ENCODE data around the gene SLC22A31.
"Not testable (repeated sequence)": the region's sequence is repeated elsewhere in the genome, so short reads cannot be mapped to it uniquely, and the experiment has no call there.

SLC22A31 gene

GRCh38 chr16:89167425-89167941 lies 32.9 kb downstream of the SLC22A31 start:
- peak; percentile 72 to 87 for DNase-seq (ENCODE audit: low read depth in 1 of 2, low spot score in 1 of 2)

DNA sequence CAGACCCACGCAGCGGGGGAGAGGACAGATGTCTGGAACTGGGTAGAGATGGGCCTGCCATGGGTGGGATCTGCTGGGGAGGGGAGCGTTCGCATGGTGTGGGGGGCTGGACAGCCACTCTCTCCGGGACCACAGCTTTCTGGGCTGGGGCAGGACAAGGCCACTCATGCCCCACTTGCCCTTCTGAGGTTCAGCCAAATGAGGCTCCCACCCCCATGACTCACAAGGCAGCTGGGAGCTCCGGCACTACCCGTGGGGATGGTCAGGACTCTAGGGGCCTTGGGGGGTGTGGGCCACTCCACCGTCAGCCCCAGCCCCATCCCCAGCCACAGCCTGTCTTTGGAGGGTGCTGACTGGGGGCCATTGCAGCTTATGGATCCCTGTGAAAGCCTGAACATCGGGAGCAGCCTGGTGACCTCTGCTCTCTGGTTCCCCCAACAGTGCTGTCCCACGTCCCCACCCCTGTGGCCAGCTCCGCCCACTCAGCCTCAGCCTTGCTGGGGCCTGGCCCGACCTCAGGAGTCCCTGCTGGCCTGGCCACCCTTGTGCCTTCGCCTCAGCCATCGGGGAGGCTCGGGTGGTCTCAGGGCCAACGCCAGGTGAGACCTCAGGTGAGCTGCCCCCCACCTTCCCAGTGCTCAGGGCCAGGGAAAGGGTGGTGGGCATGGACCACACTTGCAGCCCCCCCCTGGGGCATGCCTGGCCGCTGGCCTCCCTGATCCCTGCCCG lies 33.5 kb downstream of the SLC22A31 start:
- DNase-seq (ENCODE audit: low read depth in 1 of 2, low spot score in 1 of 2): no peak

DNA sequence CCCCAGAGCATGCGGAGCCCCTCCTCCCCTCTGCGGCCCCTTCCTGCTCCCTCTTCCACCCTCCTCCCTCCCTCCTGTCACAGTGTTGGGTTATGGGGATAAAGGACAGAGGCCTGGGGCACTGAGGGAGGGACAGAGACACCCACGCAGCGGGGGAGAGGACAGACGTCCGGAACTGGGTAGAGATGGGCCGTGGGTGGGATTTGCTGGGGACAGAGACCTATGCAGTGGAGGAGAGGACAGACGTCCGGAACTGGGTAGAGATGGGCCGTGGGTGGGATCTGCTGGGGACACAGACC lies 34.7 kb downstream of the SLC22A31 start:
- not testable (repeated sequence) for DNase-seq (ENCODE audit: low read depth in 1 of 2, low spot score in 1 of 2)

DNA sequence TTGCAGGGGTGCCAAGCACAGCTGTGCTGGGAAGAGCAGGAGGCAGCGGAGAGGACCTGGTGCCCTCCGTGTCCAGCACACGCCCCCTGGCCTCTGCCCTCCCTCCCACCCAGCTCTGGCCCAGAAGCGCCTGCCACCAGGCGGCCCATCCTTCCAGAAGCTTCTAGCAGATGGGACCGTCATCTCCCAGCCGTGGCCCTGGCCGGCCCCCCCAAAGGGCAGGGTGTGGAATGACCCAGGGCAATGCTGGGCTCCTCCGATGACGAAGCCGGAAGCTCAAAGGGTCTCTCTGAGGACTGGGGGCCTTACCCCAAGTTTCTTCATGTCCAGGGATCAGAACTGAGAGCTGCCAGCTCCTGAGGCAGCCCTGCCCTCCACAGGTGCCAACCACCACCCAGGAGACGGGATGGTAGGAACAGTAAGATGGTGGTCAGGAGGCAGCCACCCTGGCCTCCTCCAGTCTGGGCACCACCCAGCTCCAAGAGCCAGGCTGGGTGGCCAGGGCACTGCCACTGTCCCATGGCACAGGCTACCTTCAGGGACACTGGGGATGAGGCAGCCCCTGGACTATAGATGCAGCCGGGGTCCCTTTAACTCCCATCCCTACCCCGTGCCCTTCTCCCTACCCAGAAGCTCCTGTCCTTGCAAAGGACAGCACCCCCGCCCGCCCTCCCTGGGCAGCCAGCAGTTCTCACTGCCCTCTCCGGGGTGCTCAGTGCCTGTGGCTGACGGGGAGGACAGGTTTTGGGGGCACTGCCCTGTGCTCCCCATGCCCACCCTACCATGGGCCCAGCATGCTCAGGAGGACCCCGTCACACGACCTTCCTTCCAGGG lies 35.3 kb downstream of the SLC22A31 start:
- DNase-seq (ENCODE audit: low read depth in 1 of 2, low spot score in 1 of 2): no peak

GRCh38 chr16:89164436-89164835 lies 35.9 kb downstream of the SLC22A31 start:
- no peak for DNase-seq (ENCODE audit: low read depth in 1 of 2, low spot score in 1 of 2)

DNA sequence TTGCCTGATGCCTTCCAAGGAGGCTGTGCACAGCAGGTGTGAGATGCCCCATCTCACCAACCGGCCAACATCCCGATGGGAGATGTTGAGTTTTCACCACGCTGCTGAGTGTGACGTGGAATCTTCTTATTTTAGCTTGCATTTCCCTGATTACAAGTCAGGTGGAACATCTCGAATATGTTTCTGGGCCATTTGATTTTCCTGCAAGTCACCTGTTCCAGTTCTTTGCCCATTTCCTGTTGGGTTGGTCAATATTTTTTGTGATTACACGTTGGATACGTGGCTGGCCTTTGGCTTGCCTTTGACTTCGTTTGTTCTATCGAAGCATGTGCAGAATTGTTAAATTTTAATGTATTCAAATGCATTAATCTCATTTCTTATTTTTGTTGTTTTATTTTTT lies 37.0 kb downstream of the SLC22A31 start:
- DNase-seq (ENCODE audit: low read depth in 1 of 2, low spot score in 1 of 2): no peak

GRCh38 chr16:89161763-89162713 lies 38.3 kb downstream of the SLC22A31 start:
- no peak for DNase-seq (ENCODE audit: low read depth in 1 of 2, low spot score in 1 of 2)

DNA sequence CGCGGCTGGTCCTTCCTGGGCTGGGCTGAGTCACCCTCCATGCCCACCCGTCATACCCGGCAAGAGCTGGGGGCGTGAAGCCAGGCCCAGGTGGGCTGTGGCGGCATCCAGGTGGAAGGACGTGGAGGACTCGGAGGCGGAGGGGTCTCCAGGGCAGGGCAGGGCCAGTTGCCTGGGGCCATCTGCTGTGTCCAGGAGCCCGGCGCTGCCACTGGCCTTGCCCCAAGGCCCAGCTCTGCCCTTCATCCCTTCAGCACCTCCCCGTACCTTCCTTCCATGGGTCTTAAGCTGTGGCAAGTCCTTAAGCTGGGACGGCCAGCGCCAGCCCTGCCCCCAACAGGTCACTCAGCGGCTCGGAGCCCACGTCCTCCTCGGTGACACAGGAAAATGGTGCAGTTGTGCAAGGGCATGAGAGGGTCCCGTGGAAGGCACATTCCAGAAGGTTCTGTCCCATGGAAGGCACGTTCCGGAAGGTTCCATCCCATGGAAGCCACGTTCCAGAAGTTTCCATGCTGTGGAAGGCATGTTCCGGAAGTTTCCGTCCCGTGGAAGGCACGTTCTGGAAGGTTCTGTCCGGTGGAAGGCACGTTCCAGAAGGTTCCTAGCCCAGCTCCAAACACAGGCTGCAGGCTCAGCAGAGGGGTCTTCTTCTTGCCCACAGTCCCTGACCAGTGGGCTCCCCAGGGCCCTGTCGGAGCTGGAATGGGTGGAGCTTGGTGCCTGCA lies 39.2 kb downstream of the SLC22A31 start:
- DNase-seq (ENCODE audit: low read depth in 1 of 2, low spot score in 1 of 2): no peak

DNA sequence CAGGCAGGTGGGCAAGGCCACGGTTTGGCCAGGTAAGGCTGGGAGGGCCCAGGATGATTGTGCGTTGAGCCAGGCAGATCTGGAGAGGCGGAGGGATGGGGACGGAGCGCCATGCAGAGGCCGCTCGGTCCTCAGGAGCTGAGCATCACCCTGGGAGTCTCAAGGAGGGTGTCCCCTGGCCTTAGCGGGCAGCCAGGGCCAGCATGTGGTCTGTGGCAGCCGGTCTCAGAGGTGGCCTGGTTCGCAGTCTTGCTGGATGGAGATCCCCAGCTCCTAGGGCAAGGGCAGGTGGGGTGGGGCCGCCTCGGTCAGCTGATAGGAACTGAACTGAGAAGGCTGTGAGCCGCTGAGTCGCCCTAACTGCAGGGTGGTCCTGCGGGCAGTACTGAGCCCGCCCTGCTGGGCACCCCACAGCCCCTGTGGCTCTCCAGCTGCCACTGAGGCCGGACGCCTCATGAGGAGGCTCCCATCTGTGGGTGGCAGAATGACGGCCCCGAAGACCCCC lies 40.4 kb downstream of the SLC22A31 start:
- DNase-seq (ENCODE audit: low read depth in 1 of 2, low spot score in 1 of 2): no peak

- DNase-seq (ENCODE audit: low read depth in 1 of 2, low spot score in 1 of 2): no peak
Measured at GRCh38 chr16:89159066-89159849, 41.1 kb downstream of the SLC22A31 start.

DNA sequence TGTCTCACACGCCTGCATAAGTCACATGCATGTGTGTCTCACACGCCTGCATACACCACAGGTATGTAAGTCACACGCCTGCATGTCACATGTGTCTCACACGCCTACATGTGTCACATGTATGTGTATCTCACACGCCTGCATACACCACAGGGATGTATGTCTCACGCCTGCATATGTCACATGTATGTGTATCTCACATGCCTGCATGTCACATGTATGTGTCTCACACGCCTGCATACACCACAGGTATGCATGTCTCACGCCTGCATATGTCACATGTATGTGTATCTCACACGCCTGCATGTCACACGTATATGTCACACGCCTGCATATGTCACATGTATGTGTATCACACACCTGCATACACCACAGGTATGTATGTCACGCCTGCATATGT lies 42.6 kb downstream of the SLC22A31 start:
- DNase-seq (ENCODE audit: low read depth in 1 of 2, low spot score in 1 of 2): no peak

GRCh38 chr16:89156740-89157645 lies 43.3 kb downstream of the SLC22A31 start:
- no peak for DNase-seq (ENCODE audit: low read depth in 1 of 2, low spot score in 1 of 2)

GRCh38 chr16:89155851-89156739 lies 44.2 kb downstream of the SLC22A31 start:
- no peak for DNase-seq (ENCODE audit: low read depth in 1 of 2, low spot score in 1 of 2)

GRCh38 chr16:89155184-89155679 lies 45.1 kb downstream of the SLC22A31 start:
- DNase-seq (ENCODE audit: low read depth in 1 of 2, low spot score in 1 of 2): no peak

DNA sequence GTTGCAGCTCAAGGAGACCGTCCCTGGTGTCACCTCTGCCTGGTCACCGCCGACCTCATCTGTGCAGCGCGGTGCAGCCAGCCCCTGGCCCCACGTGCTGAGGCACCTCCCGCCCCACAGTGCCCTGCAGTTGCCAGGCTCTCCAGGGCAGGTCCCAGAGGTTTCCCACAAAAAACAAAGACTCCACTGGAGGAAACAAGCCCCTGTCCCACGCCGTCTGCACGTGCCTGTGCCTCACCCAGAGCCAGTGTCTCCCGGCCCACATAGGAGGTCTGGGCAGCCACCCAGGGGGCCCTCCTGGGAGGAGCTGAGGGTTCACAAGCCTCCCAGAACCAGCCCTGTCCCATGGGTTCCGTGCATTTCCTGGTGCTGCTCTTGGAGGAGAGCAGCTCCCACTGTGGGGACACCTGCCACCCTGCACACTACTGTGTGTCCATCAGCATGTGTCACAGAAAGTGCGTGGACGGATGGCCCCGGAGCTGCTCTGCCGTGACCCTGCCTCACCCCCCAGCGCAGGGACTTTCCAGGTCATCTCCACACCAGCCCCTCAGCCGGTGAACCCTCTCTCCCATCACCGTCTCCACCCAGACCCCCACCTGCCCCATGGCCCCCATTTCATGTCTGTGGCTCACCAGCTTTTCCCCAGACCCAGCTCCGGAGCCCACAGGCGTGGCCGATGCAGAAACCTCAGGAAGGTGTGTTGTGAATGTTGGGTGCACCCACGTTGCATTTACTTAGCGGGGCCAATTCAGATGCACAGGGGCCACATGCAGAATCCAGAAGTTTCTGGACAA lies 45.8 kb downstream of the SLC22A31 start:
- no peak for DNase-seq (ENCODE audit: low read depth in 1 of 2, low spot score in 1 of 2)

DNA sequence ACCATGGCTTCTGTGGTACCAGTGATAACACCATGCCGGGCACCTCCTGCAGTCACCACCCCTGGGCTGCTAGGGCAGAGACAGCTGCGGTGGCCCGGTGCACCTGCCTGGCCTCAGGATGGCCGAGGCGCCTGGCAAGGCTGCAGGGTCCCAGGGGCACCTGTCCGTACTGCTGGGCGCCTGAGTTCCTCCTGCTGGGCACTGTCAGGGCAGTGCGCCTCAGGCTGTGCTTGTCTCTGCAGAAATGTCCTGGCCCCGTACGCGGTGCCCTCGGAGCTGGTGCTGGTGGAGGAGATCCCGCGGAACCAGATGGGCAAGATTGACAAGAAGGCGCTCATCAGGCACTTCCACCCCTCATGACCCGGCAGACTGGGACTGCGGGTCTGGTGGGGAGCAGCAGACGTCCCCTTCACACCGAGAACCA lies 46.5 kb downstream of the SLC22A31 start:
- DNase-seq (ENCODE audit: low read depth in 1 of 2, low spot score in 1 of 2): no peak
